Uterus (tissue), 4 donors: Measurements from ENCODE around the gene SETD3. TPM values are rescaled to one million over a fixed set of nuclear protein-coding genes. Genes with fewer than 3 reads are reported as not detected.
A peak's percentile ranks its signal among the peaks of the same experiment; 100 is the strongest.

ENCODE experiments used
- DNase-seq, 2 donors: peaks; one replicate each; pipeline ENCODE4 v3.0.0-alpha.2; 2019 to 2020
- H3K27ac ChIP-seq, 2 donors: fragments of 200-600 bp; sonication (generic); 1 replicate in 1 of 2; 2 replicates in 1 of 2; pipeline ENCODE4 v1.5.1; 2016 to 2018
- H3K27me3 ChIP-seq, 2 donors: fragments of 200-600 bp; sonication (generic); one replicate each; pipeline ENCODE4 v1.5.1; 2018 to 2019; ENCODE audit warnings: control low read depth in 1 of 2
- H3K36me3 ChIP-seq, 2 donors: fragments of 200-600 bp; sonication (generic); one replicate each; pipeline ENCODE4 v1.5.1; 2019; ENCODE audit warnings: control low read depth in 1 of 2
- H3K4me1 ChIP-seq, 2 donors: fragments of 200-600 bp; sonication (generic); one replicate each; pipeline ENCODE4 v1.5.1; 2018 to 2019; ENCODE audit warnings: control low read depth in 1 of 2
- H3K4me3 ChIP-seq, 2 donors: fragments of 200-600 bp; sonication (generic); 1 replicate in 1 of 2; 2 replicates in 1 of 2; pipeline ENCODE4 v1.5.1; 2018 to 2019; ENCODE audit warnings: mild to moderate bottlenecking in 1 of 2
- H3K9me3 ChIP-seq, 2 donors: fragments of 200-600 bp; sonication (generic); one replicate each; pipeline ENCODE4 v1.5.1; 2019; ENCODE audit warnings: control low read depth in 1 of 2
- POLR2A ChIP-seq, 2 donors: fragments of 450-650 bp; IDR thresholded peaks; one replicate each; pipeline ENCODE4 v1.6.1; 2016; ENCODE audit warnings: antibody characterized with exemption in 2 of 2, mild to moderate bottlenecking in 1 of 2, moderate library complexity in 1 of 2
- intact Hi-C: fragments of 100-400 bp; cut with DNase I; formaldehyde crosslinking; loops from one replicate; pipeline ENCODE4 v1.15.1; 2023; ENCODE audit warnings: low total_unique reads
- total RNA-seq, 4 donors: library from RNA; depleted of rRNA in 3 of 4; stranded (reverse); fragments of >200 nt in 3 of 4; gene quantifications; one replicate each; pipeline versions ENCODE4 v1.1.0 to v1.2.4, GENCODE V29; 2014 to 2023
- TF ChIP-seq, protein P1 (sequence below), 4 experiments: fragments of 200-600 bp in 2 of 4; fragments of 450-650 bp in 2 of 4; sonication (generic) in 2 of 4; IDR thresholded peaks; one replicate each; pipeline ENCODE4 v1.5.1; 2016 to 2019; ENCODE audit warnings: antibody characterized with exemption in 4 of 4, mild to moderate bottlenecking in 2 of 4, moderate library complexity in 1 of 4
- donor health status: DM: yes; HTN: yes; CAD: no.

SETD3 gene
- total RNA-seq, 4 donors from 2014 or later, result 98.1 to 151 (median 121) TPM

DNA sequence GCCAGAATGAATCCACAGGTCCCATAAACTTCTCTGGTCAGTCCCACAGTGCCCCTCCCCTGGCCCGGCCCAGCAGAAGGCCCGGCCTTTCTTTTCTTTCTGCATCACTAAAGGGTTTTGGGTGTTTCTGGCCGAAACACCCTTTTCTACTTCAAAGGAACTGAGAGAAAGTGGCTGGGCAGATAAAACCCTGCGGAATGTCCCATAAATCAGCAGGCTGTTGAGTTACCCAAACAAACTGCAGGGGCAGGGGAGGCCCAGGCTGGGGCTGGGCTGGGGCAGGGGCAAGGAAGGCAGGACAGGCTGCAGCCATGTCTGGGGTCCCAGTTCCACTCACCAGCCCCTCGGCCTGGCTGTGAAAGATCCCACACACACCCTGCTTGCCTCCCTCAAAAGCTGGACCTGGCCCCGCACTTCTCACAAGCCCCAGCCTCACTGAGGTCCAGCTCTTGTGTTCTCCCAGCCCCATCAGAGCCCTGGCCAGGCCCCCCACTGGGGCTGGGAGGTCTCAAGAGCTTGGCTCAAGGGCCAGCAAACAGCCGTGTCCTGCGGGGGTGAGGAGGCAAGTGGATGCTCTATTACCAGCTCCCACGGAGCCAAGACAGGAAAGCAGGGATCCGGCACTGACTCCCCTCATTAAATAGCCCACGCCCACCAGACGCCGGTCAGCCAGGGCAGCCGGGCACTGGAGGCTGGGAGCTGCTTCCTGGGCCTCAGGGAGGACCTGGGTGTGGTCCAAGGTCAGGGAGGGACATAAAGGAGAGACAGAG is 42.5 kb upstream of the SETD3 start:
- Histone ChIP-seq H3K9me3 (no peaks in the 10 kb centered on the region), H3K27me3 (no peaks in the 10 kb centered on the region), H3K36me3 (no peaks in the 10 kb centered on the region), H3K4me1 (peaks cover 0 to 20% of the 10 kb centered on the region in 2 donors), H3K4me3 (no peak overlapping the region), H3K27ac (peak overlapping the region; percentile 82 to 84)
- no peak for DNase-seq
- intact Hi-C loops, result loop anchor here (10.0 kb wide), 1 partner anchor 82 kb away; the partner anchor contains the start of gene CCDC85C
- TF ChIP-seq POLR2A (IDR thresholded peaks at IDR 0.05), result no peak
- TF ChIP-seq, protein P1, sequence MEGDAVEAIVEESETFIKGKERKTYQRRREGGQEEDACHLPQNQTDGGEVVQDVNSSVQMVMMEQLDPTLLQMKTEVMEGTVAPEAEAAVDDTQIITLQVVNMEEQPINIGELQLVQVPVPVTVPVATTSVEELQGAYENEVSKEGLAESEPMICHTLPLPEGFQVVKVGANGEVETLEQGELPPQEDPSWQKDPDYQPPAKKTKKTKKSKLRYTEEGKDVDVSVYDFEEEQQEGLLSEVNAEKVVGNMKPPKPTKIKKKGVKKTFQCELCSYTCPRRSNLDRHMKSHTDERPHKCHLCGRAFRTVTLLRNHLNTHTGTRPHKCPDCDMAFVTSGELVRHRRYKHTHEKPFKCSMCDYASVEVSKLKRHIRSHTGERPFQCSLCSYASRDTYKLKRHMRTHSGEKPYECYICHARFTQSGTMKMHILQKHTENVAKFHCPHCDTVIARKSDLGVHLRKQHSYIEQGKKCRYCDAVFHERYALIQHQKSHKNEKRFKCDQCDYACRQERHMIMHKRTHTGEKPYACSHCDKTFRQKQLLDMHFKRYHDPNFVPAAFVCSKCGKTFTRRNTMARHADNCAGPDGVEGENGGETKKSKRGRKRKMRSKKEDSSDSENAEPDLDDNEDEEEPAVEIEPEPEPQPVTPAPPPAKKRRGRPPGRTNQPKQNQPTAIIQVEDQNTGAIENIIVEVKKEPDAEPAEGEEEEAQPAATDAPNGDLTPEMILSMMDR (IDR thresholded peaks at IDR 0.05), result no peak

DNA sequence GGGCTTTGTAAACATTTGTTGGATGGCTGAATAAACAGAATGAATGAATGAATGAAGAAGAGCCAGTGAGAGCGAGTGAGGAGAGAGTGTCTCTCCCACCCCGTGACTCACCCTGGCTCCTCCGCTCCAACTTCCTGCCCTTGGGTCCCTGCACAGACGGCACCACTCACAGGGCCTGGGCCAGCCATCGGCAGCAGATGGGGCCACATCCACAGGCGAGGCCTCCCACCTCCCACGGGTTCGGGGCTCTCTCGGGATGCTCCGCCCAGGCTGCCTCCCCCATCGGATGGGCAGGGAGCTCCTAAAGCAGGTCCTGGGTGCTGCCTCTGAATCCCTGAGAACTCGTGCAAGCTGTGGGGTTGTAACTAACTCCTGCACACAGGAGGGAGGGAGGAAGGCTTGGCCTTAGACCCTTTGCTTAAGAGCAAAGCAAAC is 41.8 kb upstream of the SETD3 start:
- Histone ChIP-seq H3K36me3 (no peaks in the 10 kb centered on the region), H3K27me3 (no peaks in the 10 kb centered on the region), H3K9me3 (no peaks in the 10 kb centered on the region), H3K4me3 (no peak overlapping the region), H3K4me1 (peaks cover 0 to 20% of the 10 kb centered on the region in 2 donors), H3K27ac (peak overlapping the region; percentile 82 to 84)
- TF ChIP-seq, protein P1 (IDR thresholded peaks at IDR 0.05), result no peak
- TF ChIP-seq POLR2A (IDR thresholded peaks at IDR 0.05), result no peak
- intact Hi-C loops, result loop anchor here (10.0 kb wide), 1 partner anchor 82 kb away; the partner anchor contains the start of gene CCDC85C
- DNase-seq, result peak; percentile 63 to 68

DNA sequence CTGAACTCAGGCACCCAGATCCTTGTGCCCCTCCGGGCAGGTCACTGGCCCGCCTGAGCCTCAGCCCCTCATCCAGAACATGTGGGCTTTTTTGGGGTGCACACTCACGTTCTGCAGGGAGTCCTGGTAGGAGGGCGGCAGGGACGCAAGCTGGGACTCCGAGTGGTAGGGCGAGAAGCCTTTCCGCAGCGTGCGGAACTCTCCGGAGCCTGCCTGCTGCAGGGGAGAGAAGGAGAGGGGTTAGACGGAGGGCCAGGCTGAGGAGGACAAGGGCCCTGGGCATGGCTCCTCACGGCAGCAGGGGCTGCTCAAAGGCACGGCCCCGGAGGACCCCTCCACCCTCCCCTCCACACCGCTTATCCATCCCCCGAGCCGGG is 41.4 kb upstream of the SETD3 start:
- Histone ChIP-seq H3K4me1 (peaks cover 0 to 20% of the 10 kb centered on the region in 2 donors), H3K9me3 (no peaks in the 10 kb centered on the region), H3K27ac (peak overlapping the region; percentile 82 to 84), H3K36me3 (no peaks in the 10 kb centered on the region), H3K4me3 (no peak overlapping the region), H3K27me3 (no peaks in the 10 kb centered on the region)
- no peak for TF ChIP-seq POLR2A (IDR thresholded peaks at IDR 0.05)
- TF ChIP-seq, protein P1 (IDR thresholded peaks at IDR 0.05), result no peak
- intact Hi-C loops, result loop anchor here (10.0 kb wide), 1 partner anchor 83 kb away; the partner anchor contains the start of gene CCDC85C
- no peak for DNase-seq

DNA sequence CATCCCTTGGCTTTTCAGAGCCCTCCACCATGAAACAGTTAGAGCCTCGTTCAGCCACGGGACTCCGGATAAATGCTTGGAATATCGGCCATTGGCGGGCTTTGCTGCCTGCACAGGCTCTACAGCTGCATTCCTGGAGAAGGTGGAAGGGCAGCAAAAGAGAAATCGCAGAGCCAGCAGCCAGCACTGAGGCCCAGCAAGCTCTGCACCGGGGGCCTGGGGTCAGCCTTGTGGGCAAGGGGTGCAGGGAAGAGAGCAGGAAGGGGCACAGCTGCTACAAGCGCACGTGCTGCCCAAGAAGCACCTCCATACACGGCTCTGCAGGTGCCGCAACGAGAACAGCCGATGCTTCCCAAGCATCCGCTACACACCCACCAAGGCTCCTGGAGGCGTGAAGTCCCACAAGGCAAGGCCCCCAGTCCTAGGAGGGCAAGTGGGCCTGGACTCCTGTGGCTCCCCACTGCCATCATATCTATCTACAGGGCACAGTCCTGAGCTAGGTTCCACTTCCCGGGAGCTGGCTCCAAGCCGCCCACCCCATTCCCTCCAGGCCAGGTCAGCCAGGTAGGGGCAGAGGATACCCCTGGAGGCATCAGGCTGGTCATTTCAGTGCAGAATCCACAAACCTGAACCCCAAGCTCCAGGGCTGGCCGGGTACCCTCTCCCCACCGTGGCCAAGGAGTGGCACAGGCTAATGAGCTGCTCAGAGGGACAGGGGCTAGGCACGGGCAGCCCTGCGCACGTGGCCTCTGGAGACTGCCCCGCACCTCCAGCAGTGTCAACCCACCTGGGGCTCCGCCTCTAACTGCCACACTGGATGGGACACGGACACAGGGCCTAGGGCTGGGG is 40.7 kb upstream of the SETD3 start:
- H3K36me3 ChIP-seq, result no peaks in the 10 kb centered on the region
- no peaks in the 10 kb centered on the region for H3K9me3 ChIP-seq
- no peaks in the 10 kb centered on the region for H3K27me3 ChIP-seq
- no peak overlapping the region for H3K4me3 ChIP-seq
- DNase-seq, result no peak
- TF ChIP-seq, protein P1 (IDR thresholded peaks at IDR 0.05), result no peak
- TF ChIP-seq POLR2A (IDR thresholded peaks at IDR 0.05), result no peak
- H3K27ac ChIP-seq, result peak overlapping the region; percentile 82 to 84
- H3K4me1 ChIP-seq, result peaks cover 0 to 20% of the 10 kb centered on the region in 2 donors
- intact Hi-C loops, result loop anchor here (10.0 kb wide), 1 partner anchor 83 kb away; the partner anchor contains the start of gene CCDC85C
